GM12878 (cell line): ENCODE measurements around the gene C2. TPM values are rescaled to one million over a fixed set of nuclear protein-coding genes. Genes with fewer than 3 reads are reported as not detected.

Experiments
- ATAC-seq: fragments of 200-7000 bp; cut with Tn5 transposase; 3 replicates; pipeline ENCODE4 v1.9.1; 2020; ENCODE audit warnings: mild to moderate bottlenecking, moderate library complexity
- BruUV-seq: library from RNA; stranded (reverse); fragments of 400-500 nt; replicated peaks from 2 replicates; lab custom pipeline; 2021; lab: Mats Ljungman, UMichigan
- CTCF ChIA-PET: fragments of 300-600 bp; sonication (Branson Sonifier 250); formaldehyde crosslinking; extraction: SDS; loops from one replicate; lab custom pipeline; 2021; ENCODE audit warnings: inconsistent platforms; lab: Yijun Ruan, JAX
- POLR2A ChIA-PET: fragments of 350-600 bp; formaldehyde crosslinking; extraction: SDS; loops from one replicate; lab custom pipeline; 2021; ENCODE audit warnings: inconsistent platforms; lab: Charles Lee
- RAD21 ChIA-PET: fragments of 300-600 bp; sonication (Branson Sonifier 250); formaldehyde crosslinking; loops from one replicate; lab custom pipeline; 2023; ENCODE audit warnings: antibody characterized with exemption; ENCODE audit not compliant: unreplicated experiment; lab: Charles Lee
- SMC1A ChIA-PET: fragments of 300-600 bp; sonication (Branson Sonifier 250); formaldehyde crosslinking; loops from one replicate; lab custom pipeline; 2023; ENCODE audit not compliant: unreplicated experiment, uncharacterized antibody; lab: Charles Lee
- DNase-seq: peaks from one replicate; pipeline ENCODE4 v3.0.0-alpha.2; 2011; ENCODE audit warnings: low read depth, low spot score
- FAIRE-seq: peaks from 3 replicates; lab custom pipeline; 2011; peaks lifted over from hg19 to GRCh38; lab: Jason Lieb, UNC
- H2AFZ ChIP-seq: 2 replicates; pipeline ENCODE4 v1.6.0; 2011; ENCODE audit warnings: low read depth, low read length, control low read depth; ENCODE audit not compliant: control insufficient read depth
- H3K27ac ChIP-seq: 2 replicates; pipeline ENCODE4 v1.5.1; 2011; ENCODE audit warnings: control low read depth; ENCODE audit not compliant: control insufficient read depth, insufficient read depth
- H3K27me3 ChIP-seq, 2 experiments: replicated peaks in 1 of 2; 2 replicates each; pipeline versions ENCODE4 v1.6.0 to v1.6.1; 2011; ENCODE audit warnings: low read length in 1 of 2; ENCODE audit not compliant: control insufficient read depth in 2 of 2, insufficient read depth in 2 of 2
- H3K36me3 ChIP-seq, 2 experiments: 2 replicates each; pipeline ENCODE4 v1.5.1; 2011; ENCODE audit warnings: low read length in 1 of 2; ENCODE audit not compliant: control insufficient read depth in 2 of 2, insufficient read depth in 2 of 2
- H3K4me1 ChIP-seq: 2 replicates; pipeline ENCODE4 v1.6.1; 2011; ENCODE audit warnings: mild to moderate bottlenecking, low read length, moderate library complexity, mixed read lengths; ENCODE audit not compliant: control insufficient read depth, insufficient read depth
- H3K4me2 ChIP-seq: 2 replicates; pipeline ENCODE4 v1.6.0; 2011; ENCODE audit warnings: control low read depth; ENCODE audit not compliant: control insufficient read depth, insufficient read depth
- H3K4me3 ChIP-seq: fragments of 200-600 bp; sonication (generic); 2 replicates; pipeline ENCODE4 v1.5.1; 2016
- H3K79me2 ChIP-seq: 2 replicates; pipeline ENCODE4 v1.6.0; 2011; ENCODE audit warnings: low read length; ENCODE audit not compliant: control insufficient read depth, insufficient read depth
- H3K9ac ChIP-seq: 2 replicates; pipeline ENCODE4 v1.8.0; 2011; ENCODE audit warnings: low read length, control low read depth, mixed read lengths; ENCODE audit not compliant: control insufficient read depth, insufficient read depth
- H3K9me3 ChIP-seq: replicated peaks from 3 replicates; pipeline ENCODE4 v1.5.1; 2011; ENCODE audit warnings: mild to moderate bottlenecking, low read length; ENCODE audit not compliant: control insufficient read depth, insufficient read depth
- H4K20me1 ChIP-seq: 2 replicates; pipeline ENCODE4 v1.6.0; 2011; ENCODE audit not compliant: control insufficient read depth, insufficient read depth
- CBFB ChIP-seq: IDR thresholded peaks from 2 replicates; pipeline ENCODE4 v1.6.1; 2016; ENCODE audit warnings: antibody characterized with exemption, low read depth
- HCFC1 ChIP-seq: fragments of 150-350 bp; IDR thresholded peaks from 2 replicates; pipeline ENCODE4 v1.6.1; 2014; ENCODE audit warnings: low read length
- HDAC2 ChIP-seq: fragments of 200-600 bp; sonication (generic); IDR thresholded peaks from 2 replicates; pipeline ENCODE4 v1.6.1; 2017
- JUNB ChIP-seq: IDR thresholded peaks from 2 replicates; pipeline ENCODE4 v1.6.1; 2016; ENCODE audit warnings: antibody characterized with exemption, mild to moderate bottlenecking
- RAD21 ChIP-seq: IDR thresholded peaks from 2 replicates; pipeline ENCODE4 v1.6.1; 2011; ENCODE audit warnings: mild to moderate bottlenecking, low read depth, low read length, moderate library complexity; ENCODE audit not compliant: insufficient read depth
- SP1 ChIP-seq: IDR thresholded peaks from one replicate; pipeline ENCODE4 v1.6.1; 2011; ENCODE audit warnings: low read depth, low read length
- WGBS: methylation state at CpG from one replicate; pipeline ENCODE4 v1.1.6; 2016; ENCODE audit warnings: low lambda C conversion rate; ENCODE audit not compliant: insufficient replicate concordance, insufficient coverage; ENCODE audit errors: missing lambda C conversion rate; 5-methylcytosine and 5-hydroxymethylcytosine counted together
- in situ Hi-C: fragments of 300-500 bp; cut with MboI; formaldehyde crosslinking; loops from 9 replicates; pipeline ENCODE4 v1.14.3; 2018; ENCODE audit warnings: mixed read lengths
- intact Hi-C: fragments of 100-400 bp; cut with micrococcal nuclease; formaldehyde crosslinking; loops from one replicate; pipeline ENCODE4 v1.14.2; 2022; ENCODE audit not compliant: unreplicated experiment
- polyA plus RNA-seq, 11 experiments: library from polyadenylated mRNA; depleted of rRNA in 4 of 11; unstranded in 6 of 11; stranded (reverse) in 5 of 11; fragments of >200 nt; fragmentation: Nextera tagmentation in 4 of 11; fragmentation: Illumina TruSeq in 1 of 11; extraction: Ambion mirVana in 4 of 11; extraction: Trizol in 1 of 11; gene quantifications; 1 replicate in 1 of 11; 2 replicates in 10 of 11; pipeline versions ENCODE4 v1.2.1 to v1.2.3, GENCODE V29; 2011 to 2016; ENCODE audit warnings: inconsistent platforms in 2 of 11, missing spikeins in 2 of 11, low read depth in 1 of 11
- total RNA-seq, 4 experiments: library from RNA; depleted of rRNA in 3 of 4; stranded (reverse); fragments of >200 nt in 3 of 4; fragmentation: Illumina TruSeq in 1 of 4; extraction: Trizol in 1 of 4; gene quantifications; 2 replicates each; pipeline versions ENCODE4 v1.2.1 to v1.2.3, GENCODE V29; 2013 to 2021
- TF ChIP-seq, protein P1 (sequence below): fragments of 450-650 bp; IDR thresholded peaks from 2 replicates; pipeline ENCODE4 v1.6.1; 2016; ENCODE audit warnings: mild to moderate bottlenecking
- TF ChIP-seq, protein P2 (sequence below): fragments of 450-650 bp; IDR thresholded peaks from 2 replicates; pipeline ENCODE4 v1.6.1; 2017; ENCODE audit warnings: borderline replicate concordance
- TF ChIP-seq, protein P3 (sequence below): IDR thresholded peaks from 2 replicates; pipeline ENCODE4 v1.6.1; 2011; ENCODE audit warnings: low read depth, low read length, improper control_type of control experiment, borderline replicate concordance

Gene C2
- total and polyA plus RNA-seq, 10 of the 15 experiments (the other 5 are each of a cell fraction or from before 2014, with no cell fraction given): 0.06 to 0.97 (median 0.21) TPM; not detected in 5

DNA sequence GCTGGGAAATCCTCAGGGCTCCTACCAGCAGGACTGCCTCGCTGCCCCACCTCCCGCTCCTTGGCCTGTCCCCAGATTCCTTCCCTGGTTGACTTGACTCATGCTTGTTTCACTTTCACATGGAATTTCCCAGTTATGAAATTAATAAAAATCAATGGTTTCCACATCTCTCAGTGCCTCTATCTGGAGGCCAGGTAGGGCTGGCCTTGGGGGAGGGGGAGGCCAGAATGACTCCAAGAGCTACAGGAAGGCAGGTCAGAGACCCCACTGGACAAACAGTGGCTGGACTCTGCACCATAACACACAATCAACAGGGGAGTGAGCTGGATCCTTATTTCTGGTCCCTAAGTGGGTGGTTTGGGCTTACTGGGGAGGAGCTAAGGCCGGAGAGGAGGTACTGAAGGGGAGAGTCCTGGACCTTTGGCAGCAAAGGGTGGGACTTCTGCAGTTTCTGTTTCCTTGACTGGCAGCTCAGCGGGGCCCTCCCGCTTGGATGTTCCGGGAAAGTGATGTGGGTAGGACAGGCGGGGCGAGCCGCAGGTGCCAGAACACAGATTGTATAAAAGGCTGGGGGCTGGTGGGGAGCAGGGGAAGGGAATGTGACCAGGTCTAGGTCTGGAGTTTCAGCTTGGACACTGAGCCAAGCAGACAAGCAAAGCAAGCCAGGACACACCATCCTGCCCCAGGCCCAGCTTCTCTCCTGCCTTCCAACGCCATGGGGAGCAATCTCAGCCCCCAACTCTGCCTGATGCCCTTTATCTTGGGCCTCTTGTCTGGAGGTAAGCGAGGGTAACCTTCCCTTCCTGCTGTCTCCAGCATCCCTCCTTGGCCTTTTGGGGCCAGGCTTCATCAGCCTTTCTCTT is 18.2 kb downstream of the C2 start, which contains the start of gene CFB:
Gene CFB, plus strand, starts transcription at position 589 of the 863 bp plus-strand sequence. Its CDS starts 127 bp downstream, at position 716.
- no peak within 1 kb of the TSS for H3K27ac ChIP-seq
- H3K27me3 ChIP-seq: peaks cover 0 to 3% of the 10 kb centered on the region in 2 experiments; a peak in 3 of 4 replicates
- intact Hi-C loops (no loop called here), in situ Hi-C loops (no loop called here)
- SMC1A ChIA-PET: no interaction called here
- POLR2A ChIA-PET: interaction anchor here (0.5 kb wide), 1 partner anchor 113 kb away, joined by 7 read pairs; no protein-coding TSS in a partner anchor
- no peak within 1 kb of the TSS for H3K9ac ChIP-seq
- RAD21 ChIA-PET: no interaction called here
- no peaks in the 10 kb centered on the region for H3K9me3 ChIP-seq
- DNase-seq: no peak
- no peak within 1 kb of the TSS for H2AFZ ChIP-seq
- no peak; the same call in 2 of the 3 replicates for ATAC-seq
- no peak within 1 kb of the TSS for H3K4me2 ChIP-seq
- 27% methylated on average over 11 of the region's 11 CpGs for WGBS
- no TSS peak for BruUV-seq
- no peak within 1 kb of the TSS for H3K4me3 ChIP-seq
- H3K4me1 ChIP-seq: peaks cover 3% of the 10 kb centered on the region; the same call in 1 of the 2 replicates
- H4K20me1 ChIP-seq: no peaks in the 10 kb centered on the region
- no peaks in the 10 kb centered on the region for H3K36me3 ChIP-seq
- FAIRE-seq: no peak
- TF ChIP-seq HCFC1 (no peak), JUNB (0 out of 2 replicates have a peak, but pooled peaks have one; percentile 24), HDAC2 (no peak), CBFB (no peak), RAD21 (no peak), SP1 (no peak)
- TF ChIP-seq, protein P1, sequence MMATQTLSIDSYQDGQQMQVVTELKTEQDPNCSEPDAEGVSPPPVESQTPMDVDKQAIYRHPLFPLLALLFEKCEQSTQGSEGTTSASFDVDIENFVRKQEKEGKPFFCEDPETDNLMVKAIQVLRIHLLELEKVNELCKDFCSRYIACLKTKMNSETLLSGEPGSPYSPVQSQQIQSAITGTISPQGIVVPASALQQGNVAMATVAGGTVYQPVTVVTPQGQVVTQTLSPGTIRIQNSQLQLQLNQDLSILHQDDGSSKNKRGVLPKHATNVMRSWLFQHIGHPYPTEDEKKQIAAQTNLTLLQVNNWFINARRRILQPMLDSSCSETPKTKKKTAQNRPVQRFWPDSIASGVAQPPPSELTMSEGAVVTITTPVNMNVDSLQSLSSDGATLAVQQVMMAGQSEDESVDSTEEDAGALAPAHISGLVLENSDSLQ: 0 out of 2 replicates have a peak, but pooled peaks have one; percentile 22
- TF ChIP-seq, protein P2, sequence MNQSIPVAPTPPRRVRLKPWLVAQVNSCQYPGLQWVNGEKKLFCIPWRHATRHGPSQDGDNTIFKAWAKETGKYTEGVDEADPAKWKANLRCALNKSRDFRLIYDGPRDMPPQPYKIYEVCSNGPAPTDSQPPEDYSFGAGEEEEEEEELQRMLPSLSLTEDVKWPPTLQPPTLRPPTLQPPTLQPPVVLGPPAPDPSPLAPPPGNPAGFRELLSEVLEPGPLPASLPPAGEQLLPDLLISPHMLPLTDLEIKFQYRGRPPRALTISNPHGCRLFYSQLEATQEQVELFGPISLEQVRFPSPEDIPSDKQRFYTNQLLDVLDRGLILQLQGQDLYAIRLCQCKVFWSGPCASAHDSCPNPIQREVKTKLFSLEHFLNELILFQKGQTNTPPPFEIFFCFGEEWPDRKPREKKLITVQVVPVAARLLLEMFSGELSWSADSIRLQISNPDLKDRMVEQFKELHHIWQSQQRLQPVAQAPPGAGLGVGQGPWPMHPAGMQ: no peak
- TF ChIP-seq, protein P3, sequence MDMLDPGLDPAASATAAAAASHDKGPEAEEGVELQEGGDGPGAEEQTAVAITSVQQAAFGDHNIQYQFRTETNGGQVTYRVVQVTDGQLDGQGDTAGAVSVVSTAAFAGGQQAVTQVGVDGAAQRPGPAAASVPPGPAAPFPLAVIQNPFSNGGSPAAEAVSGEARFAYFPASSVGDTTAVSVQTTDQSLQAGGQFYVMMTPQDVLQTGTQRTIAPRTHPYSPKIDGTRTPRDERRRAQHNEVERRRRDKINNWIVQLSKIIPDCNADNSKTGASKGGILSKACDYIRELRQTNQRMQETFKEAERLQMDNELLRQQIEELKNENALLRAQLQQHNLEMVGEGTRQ: no peak
- CTCF ChIA-PET: interaction anchor here (0.8 kb wide), 1 partner anchor 76 kb away, joined by 3 read pairs; no protein-coding TSS in a partner anchor
- H3K79me2 ChIP-seq: no peaks in the 10 kb centered on the region
